M059J (cell line): Measurements from ENCODE around the gene ASB2. TPM values are rescaled to one million over a fixed set of nuclear protein-coding genes. Genes with fewer than 3 reads are reported as not detected.

Source experiments
- DNase-seq: peaks from one replicate; pipeline ENCODE4 v3.0.0-alpha.2; 2012; ENCODE audit warnings: low read depth
- total RNA-seq: library from RNA; depleted of rRNA; stranded (reverse); fragments of >200 nt; shearing (Covaris generic); gene quantifications from 2 replicates; pipeline ENCODE4 v1.2.3, GENCODE V29; 2014

The ASB2 gene
- total RNA-seq, 1 experiment from 2014 or later, result not detected

DNA sequence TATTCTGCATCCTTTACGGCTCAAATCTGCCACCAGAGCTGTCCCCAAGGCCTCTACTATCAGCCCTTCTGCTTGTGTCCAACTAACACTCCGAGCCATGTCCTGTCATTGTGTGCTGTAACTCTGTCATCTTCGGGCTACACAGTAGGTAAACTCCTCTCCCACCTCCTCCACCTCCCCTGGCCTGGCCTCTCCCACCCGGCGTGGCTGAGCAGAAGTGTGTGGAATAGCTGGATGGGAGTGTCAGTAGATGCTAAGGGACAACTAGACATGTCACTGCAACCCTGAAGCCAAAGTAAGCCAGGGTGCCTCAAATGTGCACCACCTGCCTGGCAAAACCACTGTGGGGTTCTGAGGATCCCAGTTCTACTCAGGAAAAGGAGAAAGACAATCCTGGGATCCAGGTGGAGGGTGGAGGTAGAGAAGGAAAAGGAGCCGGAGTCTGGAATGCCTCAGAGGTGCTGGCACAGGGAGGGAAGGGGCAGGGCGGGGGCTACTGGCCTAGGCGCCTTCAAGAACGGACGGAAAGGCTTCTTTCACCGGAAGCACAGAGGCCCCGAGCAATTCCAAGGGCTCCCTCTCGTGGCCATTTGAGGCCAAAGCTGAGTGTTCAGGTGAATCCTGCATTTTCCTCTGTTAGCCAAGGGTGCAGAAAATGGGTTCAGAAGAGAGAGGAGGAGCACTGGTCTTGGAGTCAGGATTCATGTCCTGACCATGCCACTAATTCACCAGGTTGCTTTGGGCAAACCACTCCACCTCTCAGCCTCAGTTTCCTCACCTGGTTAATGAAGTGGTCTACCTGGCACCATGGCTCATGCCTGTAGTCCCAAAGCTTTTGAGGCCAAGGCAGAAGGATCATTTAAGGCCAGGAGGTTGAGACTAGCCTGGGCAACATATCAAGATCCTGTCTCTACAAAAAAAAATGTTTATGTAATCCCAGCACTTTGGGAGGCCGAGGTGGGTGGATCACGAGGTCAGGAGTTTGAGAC, 69.7 kb downstream of the ASB2 start:
- DNase-seq, result peak; percentile 45

DNA sequence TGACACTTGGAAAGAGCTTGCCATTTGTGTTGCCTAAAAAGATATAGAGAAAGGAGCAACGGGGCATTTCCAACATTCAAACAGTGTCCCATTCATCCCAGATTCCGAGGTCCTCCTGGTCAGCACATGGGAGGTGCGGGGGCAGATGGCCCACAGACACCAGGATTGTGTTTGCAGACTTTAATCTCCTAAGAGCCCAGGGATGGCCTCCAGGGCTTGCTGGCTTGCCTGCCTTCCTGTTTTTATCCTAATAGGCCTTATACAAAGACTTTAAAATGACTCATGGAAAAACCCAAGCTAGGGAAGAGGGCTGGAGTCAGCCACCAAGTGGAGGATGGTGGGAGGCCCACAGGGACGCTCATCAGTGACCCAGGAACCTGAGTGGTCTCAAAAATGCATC, 70.7 kb downstream of the ASB2 start:
- DNase-seq, result no peak

DNA sequence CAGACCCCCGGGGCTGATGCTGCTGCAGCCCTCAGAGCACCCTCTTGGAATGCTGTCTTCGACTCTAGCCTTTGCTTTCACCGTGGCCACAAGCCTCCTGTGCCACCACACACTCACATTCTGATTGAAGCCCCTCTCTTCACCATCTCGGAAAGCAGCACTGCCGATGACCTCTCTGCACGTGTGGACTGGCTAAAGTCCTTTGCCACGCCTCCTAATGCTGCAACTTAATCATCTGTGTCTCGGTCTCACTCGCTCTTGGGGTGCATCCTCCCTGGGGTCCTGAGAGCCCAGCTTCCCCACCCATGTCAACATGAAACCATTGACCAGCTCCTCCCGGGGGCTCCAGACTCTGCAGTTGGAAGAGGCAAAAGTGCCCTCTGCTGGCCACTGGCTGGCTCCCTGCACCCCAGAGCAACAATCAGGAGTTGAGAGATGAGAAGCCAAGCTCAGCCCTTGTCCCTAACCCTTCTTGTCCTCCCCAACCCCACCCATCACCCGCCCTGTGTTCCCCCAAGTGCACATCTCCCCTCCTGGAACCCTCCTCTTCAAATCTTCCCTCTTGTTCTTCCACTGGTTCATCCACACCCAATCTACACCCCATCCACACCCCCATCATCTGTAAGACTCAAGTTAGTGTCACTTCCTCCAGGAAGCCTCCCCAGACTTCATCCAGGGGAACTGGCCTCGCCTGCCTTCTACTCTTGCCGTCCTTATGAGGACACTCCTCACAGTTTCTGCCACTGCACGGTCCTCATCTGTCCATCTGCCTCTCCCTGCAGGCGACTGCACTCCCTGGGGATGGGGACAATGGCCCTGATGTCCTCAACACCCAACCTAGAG, 72.8 kb downstream of the ASB2 start:
- no peak for DNase-seq

DNA sequence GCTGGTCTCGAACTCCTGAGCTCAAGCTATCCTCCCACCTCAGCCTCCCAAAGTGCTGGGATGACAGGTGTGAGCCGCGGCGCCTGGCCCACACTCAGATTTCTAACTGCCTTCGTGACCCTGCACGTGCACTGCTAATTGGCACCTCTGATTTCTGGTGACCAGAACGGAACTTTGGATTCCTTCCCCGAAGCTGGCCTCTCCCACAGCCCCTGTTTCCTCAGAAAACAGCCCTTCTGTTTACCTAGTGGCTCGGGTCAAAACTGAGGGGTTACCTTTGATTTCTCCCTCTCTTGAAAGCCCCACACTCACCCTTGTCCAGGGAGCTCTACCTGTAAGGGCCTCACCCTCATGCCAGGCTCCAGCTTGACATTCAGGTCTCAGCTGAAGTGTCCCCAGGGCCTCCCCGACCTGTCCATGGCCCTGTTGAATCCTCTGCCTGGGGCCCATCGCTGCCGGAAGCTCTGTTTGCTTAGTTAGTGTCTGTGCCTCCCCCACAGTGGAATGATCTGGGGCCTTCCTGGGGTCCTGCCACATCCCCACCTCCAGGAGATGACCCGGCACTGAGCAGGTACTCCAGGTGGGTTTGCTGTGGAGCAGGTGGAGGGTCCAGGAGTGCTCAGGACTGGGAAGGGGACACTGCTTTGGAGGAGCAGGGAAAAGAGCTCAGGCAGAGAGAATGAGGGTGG, 73.6 kb downstream of the ASB2 start:
- DNase-seq, result no peak

DNA sequence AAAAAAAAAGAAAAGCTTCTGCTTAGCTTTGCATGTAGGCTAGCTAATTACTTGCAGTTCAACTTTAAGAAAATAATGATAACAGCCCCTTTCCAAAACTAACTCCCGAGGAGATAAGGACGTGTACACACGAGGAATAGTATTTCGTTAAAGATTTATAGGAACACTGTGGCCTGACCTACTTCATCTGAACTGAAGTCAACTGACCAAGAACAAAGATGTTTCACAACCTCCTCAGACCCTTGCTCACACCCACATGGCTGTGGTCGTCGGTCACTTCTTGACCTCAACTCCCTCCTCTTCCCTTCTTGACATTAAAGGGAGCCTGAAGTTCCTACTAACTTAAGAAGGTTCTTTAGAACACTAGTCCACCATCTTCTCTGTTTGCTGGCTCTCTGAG, 74.6 kb downstream of the ASB2 start:
- DNase-seq, result no peak

DNA sequence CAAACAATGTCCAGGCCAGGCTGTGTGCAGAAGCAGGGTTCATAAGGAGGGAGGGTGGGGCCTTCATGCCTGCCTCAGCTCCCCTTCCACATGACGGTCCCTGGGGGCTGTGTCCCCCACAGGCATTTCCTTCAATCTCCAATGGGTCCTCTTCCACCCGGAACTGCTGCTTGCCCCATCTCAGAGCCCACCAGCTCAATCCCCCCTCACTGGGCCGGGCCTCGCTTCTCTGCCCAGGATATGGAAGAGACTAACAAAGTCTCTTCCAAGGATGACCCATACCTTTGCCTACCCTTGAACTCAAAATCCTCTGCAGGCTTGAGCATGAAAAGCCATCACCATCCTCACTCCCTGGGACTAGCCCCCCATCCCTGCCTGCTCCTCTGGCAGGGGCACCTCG, 77.6 kb downstream of the ASB2 start:
- DNase-seq, result no peak

DNA sequence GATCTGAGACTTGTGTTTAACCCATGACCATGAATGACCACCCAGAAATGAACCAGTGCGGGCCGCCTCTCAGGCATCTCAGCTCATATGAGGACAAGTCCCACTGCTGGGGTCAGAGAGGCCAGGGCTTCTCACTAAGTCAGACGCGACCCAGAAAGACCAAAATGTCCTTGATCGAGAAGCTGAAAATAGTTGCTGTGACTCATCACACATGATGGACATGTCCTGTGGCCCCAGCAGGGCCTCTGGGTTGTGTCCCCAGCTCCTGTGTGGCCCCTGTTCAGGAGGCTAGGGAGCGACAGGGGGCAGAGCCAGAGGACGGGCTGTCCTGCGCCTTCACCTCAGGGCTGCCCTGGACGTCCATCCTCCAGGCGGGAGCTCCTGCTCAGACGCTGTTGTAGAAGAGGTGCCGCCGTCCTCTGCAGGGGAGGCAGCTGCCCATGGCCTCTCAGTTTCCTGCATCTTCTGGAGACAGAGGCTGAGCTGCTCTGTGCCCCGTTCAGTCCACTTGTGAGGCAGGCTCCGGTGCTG, 78.2 kb downstream of the ASB2 start:
- no peak for DNase-seq

DNA sequence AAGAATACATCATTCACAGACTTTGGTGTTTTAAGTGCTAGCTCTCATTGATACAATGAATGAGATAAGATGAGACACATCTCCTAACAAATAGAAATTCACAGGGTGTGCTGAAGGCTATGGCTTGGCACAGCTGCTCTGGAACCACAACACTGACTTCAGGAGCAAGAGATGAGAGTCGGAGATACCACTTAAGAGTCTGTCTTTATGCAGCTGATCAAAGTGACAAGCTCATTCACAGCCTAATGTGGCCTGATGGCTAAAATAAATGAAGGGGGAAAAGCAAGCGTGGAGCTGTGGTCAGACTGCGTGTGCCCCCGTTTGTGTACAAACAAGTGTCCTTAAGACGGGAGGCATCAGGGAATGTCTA, 78.9 kb downstream of the ASB2 start:
- no peak for DNase-seq

DNA sequence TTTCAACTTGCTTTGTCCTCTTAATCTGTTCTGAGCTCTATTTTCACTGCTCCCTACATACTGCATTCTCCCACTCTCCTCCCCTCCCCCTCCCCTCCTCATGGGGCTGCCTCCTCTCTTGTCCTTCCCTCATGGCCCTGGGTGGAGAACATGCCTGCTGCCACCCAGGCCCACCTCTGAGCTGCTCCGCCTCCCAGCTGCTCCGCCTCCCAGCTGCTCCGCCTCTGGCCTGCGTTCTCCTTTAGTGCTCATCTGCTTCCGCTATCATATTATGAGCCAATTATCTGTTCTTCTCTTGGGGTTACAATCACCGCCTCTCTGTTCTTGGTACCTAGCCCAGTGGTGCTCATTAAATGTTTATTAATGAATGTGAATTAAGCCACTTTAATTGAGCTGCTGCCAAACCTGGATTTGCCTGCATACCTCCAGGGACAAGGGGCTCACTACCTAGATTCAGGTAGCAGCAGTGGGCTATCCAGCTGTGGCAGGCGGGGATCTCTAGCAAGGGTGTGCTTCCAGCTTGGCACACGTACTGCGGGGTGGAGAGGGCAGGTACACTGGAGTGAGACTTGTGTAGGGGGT, 81.3 kb downstream of the ASB2 start:
- no peak for DNase-seq

DNA sequence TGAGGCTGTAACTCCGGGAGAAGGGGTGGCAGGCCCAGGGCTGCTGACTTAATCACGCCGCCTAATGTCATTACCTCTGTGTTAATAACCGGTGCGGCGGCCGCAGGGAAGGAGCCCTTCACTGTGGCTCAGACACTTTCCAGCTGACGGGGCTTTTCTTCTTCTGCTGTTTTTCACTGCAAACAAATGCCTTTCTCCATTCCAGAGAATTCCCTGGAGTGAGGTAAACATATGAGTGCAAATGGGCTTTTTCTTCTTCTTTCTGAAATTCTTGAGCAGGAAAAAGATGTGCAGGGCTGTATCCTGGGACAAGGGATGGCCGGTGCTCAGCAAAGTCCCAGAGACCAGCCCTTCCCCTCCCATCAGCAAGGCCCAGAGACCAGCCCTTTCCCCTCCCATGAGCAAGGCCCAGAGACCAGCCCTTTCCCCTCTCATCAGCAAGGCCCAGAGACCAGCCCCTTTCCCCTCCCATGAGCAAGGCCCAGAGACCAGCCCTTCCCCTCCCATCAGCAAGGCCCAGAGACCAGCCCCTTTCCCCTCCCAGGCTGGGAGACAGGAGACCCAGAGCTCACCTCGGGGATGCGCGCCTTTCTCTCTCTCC, 82.6 kb downstream of the ASB2 start:
- no peak for DNase-seq

DNA sequence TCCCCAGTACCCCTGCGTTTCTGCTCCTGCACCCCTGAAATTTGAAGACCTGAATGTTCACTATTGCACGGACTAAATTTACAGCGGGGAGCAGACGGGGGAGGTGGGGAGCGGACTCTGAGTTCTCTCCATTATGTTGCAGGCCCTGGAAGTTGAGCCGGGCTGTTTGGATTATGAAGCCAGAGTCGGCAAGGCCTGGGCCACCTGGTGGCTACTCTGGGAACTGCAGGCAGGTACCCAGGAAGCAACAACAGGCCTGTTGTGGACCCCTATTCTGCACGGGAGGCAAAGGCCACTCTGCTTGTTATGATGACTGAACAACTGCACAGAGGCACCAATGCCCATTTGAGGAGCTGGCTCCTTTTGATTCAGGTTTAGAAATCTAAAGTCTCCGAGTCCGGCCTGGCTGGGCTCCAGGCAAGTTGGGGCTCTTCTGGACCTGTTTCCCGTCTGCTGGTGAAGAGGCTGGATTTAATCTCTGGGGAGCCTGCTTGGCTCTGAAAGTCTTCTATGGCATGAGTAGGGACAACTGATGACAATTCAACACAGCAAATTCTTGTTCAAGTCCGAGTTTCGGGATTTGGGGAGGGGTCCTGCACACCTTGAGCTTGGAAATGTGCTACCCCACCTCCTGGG, 83.3 kb downstream of the ASB2 start:
- DNase-seq, result peak; percentile 29

DNA sequence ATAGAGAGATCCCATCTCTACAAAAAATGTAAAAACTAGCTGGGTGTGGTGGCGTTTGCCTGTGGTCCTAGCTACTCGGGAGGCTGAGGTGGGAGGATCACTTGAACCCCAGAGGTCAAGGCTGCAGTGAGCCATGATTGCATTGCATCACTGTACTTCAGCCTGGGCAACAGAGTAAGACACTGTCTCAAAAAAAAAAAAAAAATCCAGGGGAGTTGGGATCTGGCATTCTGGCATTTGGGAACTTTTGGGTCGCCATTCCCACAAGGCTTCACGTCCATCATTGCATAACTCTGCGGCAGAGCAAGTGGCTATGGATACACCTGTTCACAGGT, 83.9 kb downstream of the ASB2 start:
- DNase-seq, result no peak

DNA sequence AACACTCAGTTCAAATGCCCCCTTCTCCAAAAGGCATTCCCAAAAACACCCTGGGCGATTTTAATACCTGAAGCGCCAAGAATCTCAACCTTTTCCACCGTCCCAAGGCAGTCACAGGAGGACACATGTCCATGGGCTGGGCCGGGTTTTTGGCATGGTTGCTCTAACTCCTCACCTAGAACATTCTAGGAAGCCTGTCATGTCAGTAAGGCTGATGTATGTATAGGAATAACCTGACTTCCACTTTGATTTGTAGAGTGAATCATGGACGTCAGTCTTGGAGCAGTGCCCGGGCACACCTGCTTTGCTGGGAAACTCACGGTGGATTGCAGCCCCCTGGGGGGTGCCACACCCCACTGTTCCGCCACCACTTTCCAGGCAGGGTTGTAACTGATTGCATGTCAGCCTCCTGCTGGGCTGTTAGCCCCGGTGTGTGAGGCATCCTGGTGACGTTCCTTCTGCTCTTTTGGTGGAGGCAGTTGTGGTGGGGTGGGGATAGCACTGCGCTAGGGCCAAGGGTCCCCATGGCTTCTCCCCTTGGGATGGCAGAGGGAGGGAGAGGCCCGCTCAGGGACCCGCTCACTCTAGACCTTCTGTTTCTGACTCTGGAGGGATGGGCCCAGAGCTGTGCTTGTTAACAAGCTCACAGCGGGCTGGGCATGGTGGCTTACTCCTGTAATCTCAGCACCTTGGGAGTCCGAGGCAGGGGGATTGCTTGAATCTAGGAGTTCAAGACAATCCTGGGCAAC, 84.4 kb downstream of the ASB2 start:
- no peak for DNase-seq

DNA sequence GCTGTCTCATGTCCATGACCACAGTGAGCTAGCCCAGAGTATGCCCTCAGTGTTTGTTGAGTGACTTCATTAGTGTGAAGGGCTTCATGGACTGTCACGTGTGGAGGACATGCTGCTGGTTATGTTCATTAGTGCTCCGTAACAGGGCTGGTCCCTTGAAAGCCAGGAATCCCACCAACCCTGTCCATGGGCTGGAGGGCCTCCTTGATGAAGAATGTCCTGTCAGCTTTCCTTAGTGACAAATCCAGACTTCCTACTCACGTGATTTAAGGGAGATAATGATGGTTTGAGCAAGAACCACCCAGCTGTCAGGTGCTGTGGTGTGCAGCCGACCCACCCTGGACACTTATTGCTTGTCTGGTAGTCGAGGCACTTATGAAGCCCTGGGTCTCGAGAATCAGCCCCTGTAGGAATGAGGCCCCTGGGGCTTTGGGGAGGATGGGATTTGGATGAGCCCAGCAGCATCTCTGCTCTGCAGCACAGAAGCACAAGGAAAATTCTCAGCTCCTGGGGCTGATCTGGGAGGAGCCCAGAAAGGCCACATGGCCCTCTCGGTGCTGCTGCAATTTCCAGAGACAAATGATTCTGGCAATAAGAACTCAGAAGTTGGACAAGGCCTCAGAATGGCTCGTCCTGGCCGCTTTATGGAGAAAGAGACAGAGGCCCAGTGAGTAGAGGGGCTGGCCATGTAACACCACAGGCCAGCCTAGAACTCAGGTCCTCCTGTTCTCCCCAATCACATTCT, 86.5 kb downstream of the ASB2 start:
- no peak for DNase-seq

DNA sequence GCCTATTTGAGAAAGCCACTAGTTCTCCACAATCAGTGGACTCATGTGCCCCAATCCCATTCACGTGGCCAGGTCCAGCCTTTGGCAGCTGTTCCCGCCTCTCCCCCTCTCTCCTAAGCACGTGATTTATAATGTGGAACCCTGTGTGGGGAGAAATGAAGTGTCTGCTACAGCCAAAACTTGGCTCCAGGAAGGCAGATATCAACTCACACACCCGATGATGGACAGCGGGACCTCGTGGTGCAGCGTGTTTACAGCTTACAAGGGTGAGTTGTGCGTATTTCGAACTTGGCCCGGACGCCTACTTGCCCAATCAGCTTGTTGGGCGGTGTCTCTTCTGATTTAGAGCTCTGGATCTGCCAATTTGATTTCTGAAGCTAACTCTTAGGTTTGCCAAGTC, 87.4 kb downstream of the ASB2 start:
- no peak for DNase-seq

DNA sequence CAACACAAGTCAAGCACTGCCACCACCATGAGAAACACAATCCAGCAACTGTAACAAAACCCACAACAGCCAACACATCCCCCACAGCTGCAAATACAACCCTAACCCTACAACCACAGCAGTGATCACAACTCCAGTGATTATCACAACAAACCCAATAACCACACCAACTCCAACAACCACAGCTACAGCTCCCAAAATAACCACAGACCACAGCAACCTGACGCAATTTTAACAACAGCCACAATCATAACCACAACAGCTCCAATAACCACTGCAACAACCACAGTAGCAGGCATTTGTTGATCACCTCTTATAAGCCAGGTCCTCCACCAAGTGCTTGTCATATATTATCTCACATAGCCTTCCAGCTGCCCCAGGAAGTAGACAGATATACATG, 91.4 kb downstream of the ASB2 start:
- DNase-seq, result no peak
